ENCODE measurements around the gene PLA2G2D. TPM values are rescaled to one million over a fixed set of nuclear protein-coding genes. Genes with fewer than 3 reads are reported as not detected.

Gene PLA2G2D
- total and polyA plus RNA-seq, 8 donors, result 0.23 TPM; not detected in 7

- H3K27ac ChIP-seq, result no peak overlapping the region
- 76 to 82% (median 82%) methylated on average over 2 of the region's 2 CpGs for WGBS, 5 donors
- no peak overlapping the region for H3K4me3 ChIP-seq
- no peaks in the 10 kb centered on the region for H3K36me3 ChIP-seq
- peaks cover 0 to 4% (median 0%) of the 10 kb centered on the region in 4 donors for H3K4me1 ChIP-seq
- no peaks in the 10 kb centered on the region for H3K9me3 ChIP-seq
- DNase-seq, result no peak
- H3K27me3 ChIP-seq, result peaks cover 0 to 10% (median 0%) of the 10 kb centered on the region in 3 donors
- TF ChIP-seq POLR2AphosphoS5 (IDR thresholded peaks at IDR 0.05), result no peak
- TF ChIP-seq CTCF (IDR thresholded peaks at IDR 0.05), result no peak
- no peak for TF ChIP-seq EP300 (IDR thresholded peaks at IDR 0.05)
- TF ChIP-seq POLR2A (IDR thresholded peaks at IDR 0.05), result no peak
- intact Hi-C loops (cut with DNase I; ENCODE audit: low total_unique reads), result no loop called here
Measured at GRCh38 chr1:20075345-20075744, 44.0 kb downstream of the PLA2G2D start.

- Histone ChIP-seq H3K27ac (peak overlapping the region in 1 of 5 donors; percentile 1), H3K27me3 (peaks cover 0 to 10% (median 0%) of the 10 kb centered on the region in 3 donors), H3K4me3 (no peak overlapping the region), H3K4me1 (peaks cover 0 to 5% (median under 1%) of the 10 kb centered on the region in 4 donors), H3K9me3 (no peaks in the 10 kb centered on the region), H3K36me3 (no peaks in the 10 kb centered on the region)
- 71 to 84% (median 78%) methylated on average over 8 of the region's 8 CpGs for WGBS, 5 donors
- intact Hi-C loops (cut with DNase I; ENCODE audit: low total_unique reads), result no loop called here
- no peak for DNase-seq
- TF ChIP-seq POLR2AphosphoS5 (IDR thresholded peaks at IDR 0.05) (no peak), POLR2A (IDR thresholded peaks at IDR 0.05) (no peak), EP300 (IDR thresholded peaks at IDR 0.05) (no peak), CTCF (IDR thresholded peaks at IDR 0.05) (no peak)
Measured at GRCh38 chr1:20074725-20075171, 44.6 kb downstream of the PLA2G2D start.

- H3K36me3 ChIP-seq, result no peaks in the 10 kb centered on the region
- H3K27me3 ChIP-seq, result peaks cover 0 to 10% (median 0%) of the 10 kb centered on the region in 3 donors
- no peak overlapping the region for H3K27ac ChIP-seq
- intact Hi-C loops (cut with DNase I; ENCODE audit: low total_unique reads), result no loop called here
- TF ChIP-seq POLR2A (IDR thresholded peaks at IDR 0.05) (no peak), CTCF (IDR thresholded peaks at IDR 0.05) (no peak), EP300 (IDR thresholded peaks at IDR 0.05) (no peak), POLR2AphosphoS5 (IDR thresholded peaks at IDR 0.05) (no peak)
- no peaks in the 10 kb centered on the region for H3K9me3 ChIP-seq
- H3K4me1 ChIP-seq, result peaks cover 0 to 11% (median 3%) of the 10 kb centered on the region in 4 donors
- no peak for DNase-seq
- no peak overlapping the region for H3K4me3 ChIP-seq
- WGBS, 5 donors, result 73 to 82% (median 77%) methylated on average over 11 of the region's 11 CpGs
Measured at GRCh38 chr1:20074055-20074724, 45.1 kb downstream of the PLA2G2D start.

- intact Hi-C loops (cut with DNase I; ENCODE audit: low total_unique reads), result no loop called here
- no peak overlapping the region for H3K4me3 ChIP-seq
- WGBS, 5 donors, result 87 to 97% (median 92%) methylated on average over 2 of the region's 2 CpGs
- H3K36me3 ChIP-seq, result no peaks in the 10 kb centered on the region
- no peak for DNase-seq
- no peaks in the 10 kb centered on the region for H3K9me3 ChIP-seq
- TF ChIP-seq POLR2A (IDR thresholded peaks at IDR 0.05), result no peak
- TF ChIP-seq EP300 (IDR thresholded peaks at IDR 0.05), result no peak
- no peak for TF ChIP-seq POLR2AphosphoS5 (IDR thresholded peaks at IDR 0.05)
- TF ChIP-seq CTCF (IDR thresholded peaks at IDR 0.05), result no peak
- H3K4me1 ChIP-seq, result peaks cover 0 to 15% (median 3%) of the 10 kb centered on the region in 4 donors
- no peak overlapping the region for H3K27ac ChIP-seq
- peaks cover 0 to 8% (median 0%) of the 10 kb centered on the region in 3 donors for H3K27me3 ChIP-seq
Measured at GRCh38 chr1:20073256-20073655, 46.1 kb downstream of the PLA2G2D start.
